HepG2 (cell line): ENCODE results near the gene PSPH. TPM values are rescaled to one million over a fixed set of nuclear protein-coding genes. Genes with fewer than 3 reads are reported as not detected.

ENCODE experiments used
- CAMTA2 ChIP-seq: sonication (generic); formaldehyde crosslinking; IDR thresholded peaks from 2 replicates; pipeline ENCODE4 v1.4.0; 2020; ENCODE audit warnings: mild to moderate bottlenecking, missing genetic modification reagents, borderline replicate concordance
- HHEX ChIP-seq: IDR thresholded peaks from 2 replicates; pipeline ENCODE4 v1.6.1; 2016; ENCODE audit warnings: control low read depth
- HNRNPK ChIP-seq: fragments of 200-400 bp; formaldehyde crosslinking; IDR thresholded peaks from 2 replicates; pipeline ENCODE4 v1.6.1; 2018; ENCODE audit warnings: low read length, low read depth, moderate library complexity, mild to moderate bottlenecking; ENCODE audit not compliant: poor library complexity, severe bottlenecking
- HOXA5 ChIP-seq: sonication (generic); formaldehyde crosslinking; IDR thresholded peaks from 2 replicates; pipeline ENCODE4 v1.4.0; 2020; ENCODE audit warnings: missing genetic modification reagents
- MEF2D ChIP-seq: sonication (generic); formaldehyde crosslinking; IDR thresholded peaks from 2 replicates; pipeline ENCODE4 v1.5.1; 2020; ENCODE audit warnings: mild to moderate bottlenecking, missing genetic modification reagents
- MLLT10 ChIP-seq: sonication (generic); formaldehyde crosslinking; IDR thresholded peaks from 2 replicates; pipeline ENCODE4 v1.4.0; 2020; ENCODE audit warnings: missing genetic modification reagents
- NBN ChIP-seq: fragments of 450-650 bp; conservative IDR thresholded peaks from 2 replicates; pipeline ENCODE4 v1.6.1; 2017
- NFYB ChIP-seq: sonication (generic); formaldehyde crosslinking; IDR thresholded peaks from 2 replicates; pipeline ENCODE4 v1.4.0; 2020; ENCODE audit warnings: missing genetic modification reagents
- PAF1 ChIP-seq: IDR thresholded peaks from 2 replicates; pipeline ENCODE4 v1.6.1; 2016; ENCODE audit warnings: missing genetic modification reagents, missing compliant biosample characterization
- SCMH1 ChIP-seq: sonication (generic); formaldehyde crosslinking; IDR thresholded peaks from 2 replicates; pipeline ENCODE4 v1.9.0; 2021; ENCODE audit warnings: missing genetic modification reagents, mild to moderate bottlenecking, borderline replicate concordance
- SMC3 ChIP-seq: IDR thresholded peaks from 2 replicates; pipeline ENCODE4 v1.6.1; 2011; ENCODE audit warnings: low read length, improper control_type of control experiment
- SRF ChIP-seq: IDR thresholded peaks from 2 replicates; pipeline ENCODE4 v1.6.1; 2011; ENCODE audit warnings: mild to moderate bottlenecking, low read depth, low read length, moderate library complexity
- TAF15 ChIP-seq: fragments of 200-400 bp; formaldehyde crosslinking; IDR thresholded peaks from one replicate; pipeline ENCODE4 v1.6.1; 2018; ENCODE audit warnings: mild to moderate bottlenecking, low read depth, low read length; ENCODE audit not compliant: poor library complexity, severe bottlenecking
- TBL1XR1 ChIP-seq: fragments of 150-350 bp; IDR thresholded peaks from 2 replicates; pipeline ENCODE4 v1.6.1; 2014; ENCODE audit warnings: borderline replicate concordance, low read length; ENCODE audit not compliant: partially characterized antibody
- TERF1 ChIP-seq: sonication (generic); formaldehyde crosslinking; IDR thresholded peaks from 2 replicates; pipeline ENCODE4 v1.8.0; 2022; ENCODE audit warnings: mild to moderate bottlenecking, missing genetic modification reagents, moderate library complexity
- WIZ ChIP-seq: sonication (generic); formaldehyde crosslinking; IDR thresholded peaks from 2 replicates; pipeline ENCODE4 v1.5.1; 2020; ENCODE audit warnings: mild to moderate bottlenecking, missing genetic modification reagents
- ZFY ChIP-seq: sonication (generic); formaldehyde crosslinking; IDR thresholded peaks from 2 replicates; pipeline ENCODE4 v1.4.0; 2020; ENCODE audit warnings: missing genetic modification reagents
- ZIK1 ChIP-seq: sonication (generic); formaldehyde crosslinking; IDR thresholded peaks from 2 replicates; pipeline ENCODE4 v1.5.0; 2020; ENCODE audit warnings: mild to moderate bottlenecking, low read depth, missing genetic modification reagents, borderline replicate concordance
- ZNF138 ChIP-seq: sonication (generic); formaldehyde crosslinking; IDR thresholded peaks from 2 replicates; pipeline ENCODE4 v1.5.0; 2020; ENCODE audit warnings: mild to moderate bottlenecking, low read depth, missing genetic modification reagents
- ZNF160 ChIP-seq: sonication (generic); formaldehyde crosslinking; IDR thresholded peaks from 2 replicates; pipeline ENCODE4 v1.8.0; 2022; ENCODE audit warnings: mild to moderate bottlenecking, inconsistent platforms, missing genetic modification reagents
- ZNF260 ChIP-seq: sonication (generic); formaldehyde crosslinking; IDR thresholded peaks from 2 replicates; pipeline ENCODE4 v1.4.0; 2020; ENCODE audit warnings: missing genetic modification reagents, low read depth, mild to moderate bottlenecking, borderline replicate concordance
- ZNF282 ChIP-seq: fragments of 450-650 bp; IDR thresholded peaks from 2 replicates; pipeline ENCODE4 v1.6.1; 2018; ENCODE audit not compliant: partially characterized antibody
- ZNF761 ChIP-seq: sonication (generic); formaldehyde crosslinking; conservative IDR thresholded peaks from 2 replicates; pipeline ENCODE4 v1.4.0; 2020; ENCODE audit warnings: mild to moderate bottlenecking, missing genetic modification reagents
- ZNF768 ChIP-seq: sonication (generic); formaldehyde crosslinking; IDR thresholded peaks from 2 replicates; pipeline ENCODE4 v1.4.0; 2020; ENCODE audit warnings: missing genetic modification reagents
- ZNF883 ChIP-seq: sonication (generic); formaldehyde crosslinking; IDR thresholded peaks from 2 replicates; pipeline ENCODE4 v1.5.1; 2020; ENCODE audit warnings: mild to moderate bottlenecking, missing genetic modification reagents; ENCODE audit errors: not compliant biosample characterization
- polyA plus RNA-seq, 8 experiments: library from polyadenylated mRNA; depleted of rRNA in 3 of 8; stranded (reverse) in 7 of 8; unstranded in 1 of 8; fragments of >200 nt; fragmentation: Illumina TruSeq in 4 of 8; extraction: Trizol in 4 of 8; gene quantifications; 2 replicates each; pipeline versions ENCODE4 v1.2.1 to v1.2.3, GENCODE V29; 2011 to 2016; ENCODE audit warnings: low read depth in 4 of 8, missing spikeins in 1 of 8, mixed read lengths in 1 of 8; ENCODE audit not compliant: insufficient read depth in 1 of 8
- total RNA-seq, 5 experiments: library from RNA; depleted of rRNA; stranded (reverse); fragments of >200 nt; fragmentation: Illumina TruSeq; extraction: Trizol; gene quantifications; 2 replicates each; pipeline ENCODE4 v1.2.3, GENCODE V29; 2016; ENCODE audit warnings: low read depth in 1 of 5
- TF ChIP-seq, protein P1 (sequence below): sonication (generic); formaldehyde crosslinking; IDR thresholded peaks from 2 replicates; pipeline ENCODE4 v1.4.0; 2020; ENCODE audit warnings: missing genetic modification reagents
- TF ChIP-seq, protein P2 (sequence below): sonication (generic); formaldehyde crosslinking; IDR thresholded peaks from 2 replicates; pipeline ENCODE4 v1.5.0; 2020; ENCODE audit warnings: mild to moderate bottlenecking, missing genetic modification reagents

The PSPH gene
- total and polyA plus RNA-seq, 2 of the 13 experiments (the other 11 are each of a cell fraction or from before 2014, with no cell fraction given), result 85.5 to 124 TPM

- TF ChIP-seq, protein P1, sequence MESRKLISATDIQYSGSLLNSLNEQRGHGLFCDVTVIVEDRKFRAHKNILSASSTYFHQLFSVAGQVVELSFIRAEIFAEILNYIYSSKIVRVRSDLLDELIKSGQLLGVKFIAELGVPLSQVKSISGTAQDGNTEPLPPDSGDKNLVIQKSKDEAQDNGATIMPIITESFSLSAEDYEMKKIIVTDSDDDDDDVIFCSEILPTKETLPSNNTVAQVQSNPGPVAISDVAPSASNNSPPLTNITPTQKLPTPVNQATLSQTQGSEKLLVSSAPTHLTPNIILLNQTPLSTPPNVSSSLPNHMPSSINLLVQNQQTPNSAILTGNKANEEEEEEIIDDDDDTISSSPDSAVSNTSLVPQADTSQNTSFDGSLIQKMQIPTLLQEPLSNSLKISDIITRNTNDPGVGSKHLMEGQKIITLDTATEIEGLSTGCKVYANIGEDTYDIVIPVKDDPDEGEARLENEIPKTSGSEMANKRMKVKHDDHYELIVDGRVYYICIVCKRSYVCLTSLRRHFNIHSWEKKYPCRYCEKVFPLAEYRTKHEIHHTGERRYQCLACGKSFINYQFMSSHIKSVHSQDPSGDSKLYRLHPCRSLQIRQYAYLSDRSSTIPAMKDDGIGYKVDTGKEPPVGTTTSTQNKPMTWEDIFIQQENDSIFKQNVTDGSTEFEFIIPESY (CRISPR knock-in tag), result no peak; the same call in 1 of the 2 replicates
- peak; percentile 88 for TF ChIP-seq ZNF883 (CRISPR knock-in tag)
- peak; percentile 83 for TF ChIP-seq ZIK1 (CRISPR knock-in tag)
- peak; percentile 45; the same call in 1 of the 2 replicates for TF ChIP-seq ZNF160 (CRISPR knock-in tag)
- TF ChIP-seq ZNF761 (CRISPR knock-in tag), result no peak
- peak; percentile 58 for TF ChIP-seq ZNF768 (CRISPR knock-in tag)
- TF ChIP-seq SRF, result no peak
- no peak for TF ChIP-seq SCMH1 (CRISPR knock-in tag)
- TF ChIP-seq TAF15, result no peak
- no peak for TF ChIP-seq HHEX (CRISPR knock-in tag)
- no peak for TF ChIP-seq PAF1
- TF ChIP-seq NBN, result no peak
- TF ChIP-seq ZNF138 (CRISPR knock-in tag), result peak; percentile 68; the same call in 1 of the 2 replicates
- TF ChIP-seq SMC3, result no peak
- no peak for TF ChIP-seq MLLT10
- TF ChIP-seq MEF2D (CRISPR knock-in tag), result 0 out of 2 replicates have a peak, but pooled peaks have one; percentile 47
- TF ChIP-seq WIZ (CRISPR knock-in tag), result peak; percentile 14; the same call in 1 of the 2 replicates
- peak; percentile 74 for TF ChIP-seq CAMTA2
- TF ChIP-seq NFYB, result peak; percentile 98
- peak; percentile 87; the same call in 1 of the 2 replicates for TF ChIP-seq HOXA5 (CRISPR knock-in tag)
- TF ChIP-seq ZNF282, result no peak
- TF ChIP-seq ZNF260, result no peak
- no peak for TF ChIP-seq TBL1XR1
- TF ChIP-seq HNRNPK, result no peak
- TF ChIP-seq, protein P2, sequence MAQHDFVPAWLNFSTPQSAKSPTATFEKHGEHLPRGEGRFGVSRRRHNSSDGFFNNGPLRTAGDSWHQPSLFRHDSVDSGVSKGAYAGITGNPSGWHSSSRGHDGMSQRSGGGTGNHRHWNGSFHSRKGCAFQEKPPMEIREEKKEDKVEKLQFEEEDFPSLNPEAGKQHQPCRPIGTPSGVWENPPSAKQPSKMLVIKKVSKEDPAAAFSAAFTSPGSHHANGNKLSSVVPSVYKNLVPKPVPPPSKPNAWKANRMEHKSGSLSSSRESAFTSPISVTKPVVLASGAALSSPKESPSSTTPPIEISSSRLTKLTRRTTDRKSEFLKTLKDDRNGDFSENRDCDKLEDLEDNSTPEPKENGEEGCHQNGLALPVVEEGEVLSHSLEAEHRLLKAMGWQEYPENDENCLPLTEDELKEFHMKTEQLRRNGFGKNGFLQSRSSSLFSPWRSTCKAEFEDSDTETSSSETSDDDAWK, result no peak
- peak; percentile 88 for TF ChIP-seq ZFY
- no peak for TF ChIP-seq TERF1
Observed at GRCh38 chr7:56051339-56052191, at the start of gene PSPH, which contains the start of gene CCT6A (continued).
